PC-9 (cell line): ENCODE measurements around the gene NET1. TPM values are rescaled to one million over a fixed set of nuclear protein-coding genes. Genes with fewer than 3 reads are reported as not detected.

Source experiments
- BruUV-seq: library from RNA; stranded (reverse); fragments of 400-500 nt; replicated peaks from 2 replicates; lab custom pipeline; 2021; lab: Mats Ljungman, UMichigan
- CTCF ChIA-PET: fragments of 300-600 bp; sonication (Branson Sonifier 250); formaldehyde crosslinking; loops from one replicate; lab custom pipeline; 2022; ENCODE audit warnings: antibody characterized with exemption; lab: Charles Lee
- POLR2A ChIA-PET: fragments of 300-600 bp; sonication (Branson Sonifier 250); formaldehyde crosslinking; loops from one replicate; lab custom pipeline; 2022; ENCODE audit warnings: antibody characterized with exemption; ENCODE audit not compliant: unreplicated experiment; lab: Charles Lee
- DNase-seq, 2 experiments: peaks; one replicate each; pipeline versions ENCODE4 v3.0.0 to v3.0.0-alpha.2; 2015 to 2022; ENCODE audit warnings: mixed read lengths in 1 of 2
- H2AFZ ChIP-seq: fragments of 200-600 bp; sonication (generic); 2 replicates; pipeline ENCODE4 v1.8.1; 2017; ENCODE audit warnings: antibody characterized with exemption
- H3F3A ChIP-seq: fragments of 200-600 bp; sonication (generic); 2 replicates; pipeline ENCODE4 v1.8.1; 2017; ENCODE audit warnings: antibody characterized with exemption, mild to moderate bottlenecking, low read depth; ENCODE audit not compliant: insufficient read depth
- H3K27ac ChIP-seq: fragments of 200-600 bp; sonication (generic); 2 replicates; pipeline ENCODE4 v1.6.1; 2016; ENCODE audit warnings: mixed run types
- H3K27me3 ChIP-seq: fragments of 200-600 bp; sonication (generic); 2 replicates; pipeline ENCODE4 v1.6.1; 2016; ENCODE audit warnings: low read depth, mixed run types; ENCODE audit not compliant: insufficient read depth
- H3K36me3 ChIP-seq: fragments of 200-600 bp; sonication (generic); 2 replicates; pipeline ENCODE4 v1.6.1; 2016; ENCODE audit warnings: low read depth, mixed run types
- H3K4me1 ChIP-seq: fragments of 200-600 bp; sonication (generic); replicated peaks from 2 replicates; pipeline ENCODE4 v1.6.1; 2016; ENCODE audit warnings: mixed run types; ENCODE audit not compliant: insufficient read depth
- H3K4me2 ChIP-seq: fragments of 200-600 bp; sonication (generic); 2 replicates; pipeline ENCODE4 v1.6.1; 2017; ENCODE audit warnings: mixed run types
- H3K4me3 ChIP-seq: fragments of 200-600 bp; sonication (generic); 2 replicates; pipeline ENCODE4 v1.6.1; 2016; ENCODE audit warnings: mixed run types
- H3K79me2 ChIP-seq: fragments of 200-600 bp; sonication (generic); 2 replicates; pipeline ENCODE4 v1.6.1; 2017; ENCODE audit warnings: low read depth, mixed run types
- H3K9me2 ChIP-seq: fragments of 200-600 bp; sonication (generic); 2 replicates; pipeline ENCODE4 v1.8.1; 2017; ENCODE audit warnings: mild to moderate bottlenecking; ENCODE audit not compliant: insufficient read depth
- H3K9me3 ChIP-seq: fragments of 200-600 bp; sonication (generic); 2 replicates; pipeline ENCODE4 v1.8.1; 2016; ENCODE audit warnings: low read depth; ENCODE audit not compliant: insufficient read depth
- H4K20me1 ChIP-seq: fragments of 200-600 bp; sonication (generic); 2 replicates; pipeline ENCODE4 v1.8.1; 2017; ENCODE audit not compliant: insufficient read depth
- CTCF ChIP-seq: fragments of 200-600 bp; sonication (generic); conservative IDR thresholded peaks from 2 replicates; pipeline ENCODE4 v1.6.1; 2017; ENCODE audit warnings: mixed run types, antibody characterized with exemption, mild to moderate bottlenecking, moderate library complexity
- EZH2 ChIP-seq: fragments of 200-600 bp; sonication (generic); IDR thresholded peaks from 2 replicates; pipeline ENCODE4 v1.8.0; 2017; ENCODE audit warnings: antibody characterized with exemption, low read depth
- intact Hi-C: fragments of 100-400 bp; cut with micrococcal nuclease; formaldehyde crosslinking; loops from one replicate; pipeline ENCODE4 v1.10.0; 2022; ENCODE audit not compliant: unreplicated experiment
- total RNA-seq: library from RNA; stranded (reverse); gene quantifications from 2 replicates; pipeline ENCODE4 v1.2.3, GENCODE V29; 2021

Gene NET1
- total RNA-seq, 1 experiment from 2014 or later = 150 TPM

GRCh38 chr10:5458425-5458824, 46.1 kb downstream of the NET1 start:
- peak overlapping the region; percentile 43 for H3K27ac ChIP-seq
- H3K4me2 ChIP-seq = no peak overlapping the region
- H3K4me3 ChIP-seq = no peak overlapping the region
- DNase-seq = no peak
- no peaks in the 10 kb centered on the region for H3K27me3 ChIP-seq
- no peak overlapping the region for H2AFZ ChIP-seq
- peaks cover 87% of the 10 kb centered on the region for H3F3A ChIP-seq
- no peaks in the 10 kb centered on the region for H3K9me3 ChIP-seq
- H3K79me2 ChIP-seq = peaks cover 38% of the 10 kb centered on the region
- no peaks in the 10 kb centered on the region for H3K9me2 ChIP-seq
- peaks cover 42% of the 10 kb centered on the region for H3K36me3 ChIP-seq
- ChIA-PET CTCF (no interaction called here), POLR2A (no interaction called here)
- BruUV-seq = no TSS peak
- no peak for TF ChIP-seq CTCF
- TF ChIP-seq EZH2 = no peak
- H4K20me1 ChIP-seq = no peaks in the 10 kb centered on the region
- no peaks in the 10 kb centered on the region for H3K4me1 ChIP-seq
- intact Hi-C loops = no loop called here

GRCh38 chr10:5458949-5459747, 46.8 kb downstream of the NET1 start:
- intact Hi-C loops = no loop called here
- Histone ChIP-seq H2AFZ (no peak overlapping the region), H3K9me3 (no peaks in the 10 kb centered on the region), H3F3A (peaks cover 79% of the 10 kb centered on the region), H3K4me2 (no peak overlapping the region), H4K20me1 (no peaks in the 10 kb centered on the region), H3K27me3 (no peaks in the 10 kb centered on the region), H3K27ac (peak overlapping the region; percentile 43; the same call in 1 of the 2 replicates), H3K9me2 (no peaks in the 10 kb centered on the region), H3K79me2 (peaks cover 31% of the 10 kb centered on the region), H3K4me3 (no peak overlapping the region), H3K36me3 (peaks cover 35% of the 10 kb centered on the region), H3K4me1 (no peaks in the 10 kb centered on the region)
- ChIA-PET POLR2A (no interaction called here), CTCF (no interaction called here)
- TF ChIP-seq CTCF (no peak), EZH2 (no peak)
- BruUV-seq = no TSS peak
- no peak for DNase-seq

GRCh38 chr10:5460468-5461202, 48.3 kb downstream of the NET1 start:
- intact Hi-C loops = no loop called here
- no peak overlapping the region for H3K27ac ChIP-seq
- no peaks in the 10 kb centered on the region for H4K20me1 ChIP-seq
- ChIA-PET CTCF (no interaction called here), POLR2A (interaction anchor here (0.6 to 0.7 kb wide), 3 partner anchors 166 to 429 kb away, joined by 4 to 9 read pairs (median 5); partner anchors contain the start of genes ANKRD16 and FBH1)
- no peak overlapping the region for H3K4me2 ChIP-seq
- H3K4me3 ChIP-seq = no peak overlapping the region
- no peaks in the 10 kb centered on the region for H3K27me3 ChIP-seq
- peaks cover 20% of the 10 kb centered on the region for H3K79me2 ChIP-seq
- H2AFZ ChIP-seq = no peak overlapping the region
- H3K4me1 ChIP-seq = peaks cover 12% of the 10 kb centered on the region
- BruUV-seq = no TSS peak
- H3K9me2 ChIP-seq = no peaks in the 10 kb centered on the region
- H3K36me3 ChIP-seq = peaks cover 25% of the 10 kb centered on the region
- DNase-seq = no peak
- no peak for TF ChIP-seq EZH2
- TF ChIP-seq CTCF = no peak
- H3F3A ChIP-seq = peaks cover 73% of the 10 kb centered on the region
- H3K9me3 ChIP-seq = no peaks in the 10 kb centered on the region
